ENCODE data around the gene ZSWIM9. TPM values are rescaled to one million over a fixed set of nuclear protein-coding genes. Genes with fewer than 3 reads are reported as not detected.

ZSWIM9 gene
- total RNA-seq, 2 experiments from 2014 or later: 8.4 to 9.5 TPM

DNA sequence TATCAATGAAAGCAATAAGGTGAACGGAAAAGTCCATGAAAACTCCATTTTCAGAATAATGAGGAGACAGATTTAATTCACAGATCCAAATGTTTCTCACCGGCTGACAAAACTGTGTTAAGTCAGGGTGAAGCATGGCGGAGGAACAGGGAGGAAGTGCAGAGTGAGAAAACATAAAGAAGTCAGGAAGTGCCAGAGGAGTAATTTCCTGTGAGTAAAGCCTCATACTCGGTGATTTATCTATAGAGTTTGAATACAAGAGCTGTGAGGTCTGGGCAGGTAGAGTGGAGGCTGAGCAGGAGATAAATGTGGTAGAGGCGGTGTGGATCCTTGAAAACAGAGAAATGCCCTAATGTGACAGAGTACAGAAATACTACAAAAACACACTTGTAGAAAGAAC is 73.8 kb downstream of the ZSWIM9 start:
- peak overlapping the region; percentile 92 for H3K27ac Mint-ChIP-seq
- peak overlapping the region; percentile 70 for H3K4me3 Mint-ChIP-seq
- ChIA-PET CTCF (interaction anchor here (0.6 to 1.6 kb wide), 2 partner anchors 44 to 54 kb away, joined by 3 read pairs; no protein-coding TSS in a partner anchor), POLR2A (interaction anchor here (2.6 kb wide), 1 partner anchor 11 kb away, joined by 18 read pairs; the partner anchor contains the start of gene CARD8)
- intact Hi-C loops (cut with micrococcal nuclease): no loop called here
- H3K27me3 Mint-ChIP-seq: no peaks in the 10 kb centered on the region
- peaks cover 54% of the 10 kb centered on the region for H3K4me1 Mint-ChIP-seq (ENCODE audit: low read depth)
- peaks cover 68% of the 10 kb centered on the region for H3K36me3 Mint-ChIP-seq (ENCODE audit: low read depth)
- DNase-seq (peak; percentile 60), ATAC-seq (peak; percentile 88)
- H3K9me3 Mint-ChIP-seq: no peaks in the 10 kb centered on the region
- TF ChIP-seq, protein P1, sequence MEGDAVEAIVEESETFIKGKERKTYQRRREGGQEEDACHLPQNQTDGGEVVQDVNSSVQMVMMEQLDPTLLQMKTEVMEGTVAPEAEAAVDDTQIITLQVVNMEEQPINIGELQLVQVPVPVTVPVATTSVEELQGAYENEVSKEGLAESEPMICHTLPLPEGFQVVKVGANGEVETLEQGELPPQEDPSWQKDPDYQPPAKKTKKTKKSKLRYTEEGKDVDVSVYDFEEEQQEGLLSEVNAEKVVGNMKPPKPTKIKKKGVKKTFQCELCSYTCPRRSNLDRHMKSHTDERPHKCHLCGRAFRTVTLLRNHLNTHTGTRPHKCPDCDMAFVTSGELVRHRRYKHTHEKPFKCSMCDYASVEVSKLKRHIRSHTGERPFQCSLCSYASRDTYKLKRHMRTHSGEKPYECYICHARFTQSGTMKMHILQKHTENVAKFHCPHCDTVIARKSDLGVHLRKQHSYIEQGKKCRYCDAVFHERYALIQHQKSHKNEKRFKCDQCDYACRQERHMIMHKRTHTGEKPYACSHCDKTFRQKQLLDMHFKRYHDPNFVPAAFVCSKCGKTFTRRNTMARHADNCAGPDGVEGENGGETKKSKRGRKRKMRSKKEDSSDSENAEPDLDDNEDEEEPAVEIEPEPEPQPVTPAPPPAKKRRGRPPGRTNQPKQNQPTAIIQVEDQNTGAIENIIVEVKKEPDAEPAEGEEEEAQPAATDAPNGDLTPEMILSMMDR (IDR thresholded peaks at IDR 0.05): no peak

DNA sequence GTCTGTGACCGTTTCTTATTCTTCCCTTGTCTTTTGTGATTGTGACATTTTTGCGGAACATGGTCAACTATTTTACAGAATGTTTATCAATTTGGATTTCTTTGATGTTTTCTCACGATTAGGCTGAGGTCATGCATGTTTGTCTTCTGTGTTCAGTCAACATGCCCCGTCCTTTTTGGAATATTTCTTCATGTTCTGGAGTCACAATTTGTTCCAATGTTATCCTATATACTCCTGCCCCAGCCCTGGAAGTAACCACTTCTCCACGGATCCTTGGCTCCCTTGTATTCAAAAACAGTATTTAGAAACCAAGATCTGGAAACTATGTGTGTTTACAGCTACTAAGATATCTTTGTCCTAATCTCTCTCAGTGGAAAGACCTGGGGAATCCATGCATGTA is 75.6 kb downstream of the ZSWIM9 start:
- H3K9me3 Mint-ChIP-seq: no peaks in the 10 kb centered on the region
- no peak overlapping the region for H3K4me3 Mint-ChIP-seq
- CTCF ChIA-PET: interaction anchor here (1.2 kb wide), 1 partner anchor 28 kb away, joined by 3 read pairs; no protein-coding TSS in a partner anchor
- no peaks in the 10 kb centered on the region for H3K27me3 Mint-ChIP-seq
- no peak for DNase-seq
- ATAC-seq: no peak
- POLR2A ChIA-PET: interaction anchor here (2.6 kb wide), 1 partner anchor 9 kb away, joined by 18 read pairs; the partner anchor contains the start of gene CARD8
- intact Hi-C loops (cut with micrococcal nuclease): no loop called here
- H3K36me3 Mint-ChIP-seq (ENCODE audit: low read depth): peaks cover 54% of the 10 kb centered on the region
- H3K27ac Mint-ChIP-seq: peak overlapping the region; percentile 57
- peaks cover 54% of the 10 kb centered on the region for H3K4me1 Mint-ChIP-seq (ENCODE audit: low read depth)
- TF ChIP-seq, protein P1 (IDR thresholded peaks at IDR 0.05): no peak

DNA sequence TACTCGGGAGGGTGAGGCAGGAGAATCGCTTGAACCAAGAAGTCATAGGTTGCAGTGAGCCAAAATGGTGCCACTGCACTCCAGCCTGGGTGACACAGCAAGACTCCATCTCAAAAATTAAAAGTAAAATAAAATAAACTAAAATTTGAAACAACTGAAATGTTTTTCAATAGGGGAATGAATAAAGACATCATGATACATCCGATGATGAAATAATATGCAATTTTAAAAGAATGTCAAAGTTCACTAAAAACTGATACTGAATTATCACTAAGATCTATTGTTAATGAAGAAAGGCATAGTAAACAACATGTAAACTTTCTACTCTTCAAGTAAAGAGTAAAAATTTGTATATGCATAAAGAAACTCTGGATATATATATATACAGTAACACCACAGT is 76.7 kb downstream of the ZSWIM9 start:
- peak overlapping the region; percentile 23 for H3K4me3 Mint-ChIP-seq
- no peaks in the 10 kb centered on the region for H3K27me3 Mint-ChIP-seq
- intact Hi-C loops (cut with micrococcal nuclease): no loop called here
- POLR2A ChIA-PET: no interaction called here
- H3K27ac Mint-ChIP-seq: peak overlapping the region; percentile 57
- no peaks in the 10 kb centered on the region for H3K9me3 Mint-ChIP-seq
- no peak for ATAC-seq
- H3K36me3 Mint-ChIP-seq (ENCODE audit: low read depth): peaks cover 46% of the 10 kb centered on the region
- CTCF ChIA-PET: no interaction called here
- H3K4me1 Mint-ChIP-seq (ENCODE audit: low read depth): peaks cover 55% of the 10 kb centered on the region
- no peak for DNase-seq
- TF ChIP-seq, protein P1 (IDR thresholded peaks at IDR 0.05): no peak

Other genes starting within 250 kb of the ZSWIM9 start
- not detected for gene BSPH1, start 178.5 kb upstream of the ZSWIM9 start, total RNA-seq
- not detected for gene ELSPBP1, start 176.0 kb upstream of the ZSWIM9 start, total RNA-seq
- not detected for gene CABP5, start 126.6 kb upstream of the ZSWIM9 start, total RNA-seq
- gene PLA2G4C, start 59.9 kb upstream of the ZSWIM9 start, total RNA-seq: 1 to 10 TPM; 4.2 to 6.8 TPM
- 100 to 1,000 TPM; 181 to 188 TPM for gene LIG1, start 336 bp upstream of the ZSWIM9 start, total RNA-seq
- 100 to 1,000 TPM; 109 TPM for gene CARD8, start 85.2 kb downstream of the ZSWIM9 start, total RNA-seq
- under 1 TPM; 0.36 TPM for gene ZNF114, start 99.4 kb downstream of the ZSWIM9 start, total RNA-seq
- gene EMP3, start 154.9 kb downstream of the ZSWIM9 start, total RNA-seq: 100 to 1,000 TPM; 189 to 191 TPM
- gene TMEM143, start 193.3 kb downstream of the ZSWIM9 start, total RNA-seq: 10 to 100 TPM; 19.4 to 21.7 TPM
- under 1 TPM in 1 of 2 experiments, not detected in 1; 0.38 TPM for gene SYNGR4, start 193.7 kb downstream of the ZSWIM9 start, total RNA-seq
- gene KDELR1, start 220.9 kb downstream of the ZSWIM9 start, total RNA-seq: 10 to 100 TPM; 66.3 to 66.7 TPM
- under 1 TPM; 0.13 to 0.18 TPM for gene GRIN2D, start 223.0 kb downstream of the ZSWIM9 start, total RNA-seq